GM12878 (cell line): Measurements from ENCODE around the gene FMN2. TPM values are rescaled to one million over a fixed set of nuclear protein-coding genes. Genes with fewer than 3 reads are reported as not detected.

ENCODE experiments used
- BCL11A ChIP-seq: IDR thresholded peaks from 2 replicates; pipeline ENCODE4 v1.6.1; 2011; ENCODE audit warnings: low read depth, low read length
- CBFB ChIP-seq: IDR thresholded peaks from 2 replicates; pipeline ENCODE4 v1.6.1; 2016; ENCODE audit warnings: antibody characterized with exemption, low read depth
- CUX1 ChIP-seq: IDR thresholded peaks from 2 replicates; pipeline ENCODE4 v1.6.1; 2012; ENCODE audit warnings: improper control_type of control experiment, low read depth, low read length; ENCODE audit not compliant: insufficient replicate concordance
- DPF2 ChIP-seq: fragments of 450-650 bp; IDR thresholded peaks from 2 replicates; pipeline ENCODE4 v1.6.1; 2017; ENCODE audit warnings: mild to moderate bottlenecking
- FOXM1 ChIP-seq: IDR thresholded peaks from 2 replicates; pipeline ENCODE4 v1.6.1; 2012; ENCODE audit warnings: low read depth, mild to moderate bottlenecking, inconsistent platforms, low read length, moderate library complexity
- JUND ChIP-seq: IDR thresholded peaks from 2 replicates; pipeline ENCODE4 v1.6.1; 2012; ENCODE audit warnings: low read depth, mild to moderate bottlenecking, low read length, improper control_type of control experiment, moderate library complexity
- MTA3 ChIP-seq: IDR thresholded peaks from 2 replicates; pipeline ENCODE4 v1.6.1; 2012; ENCODE audit warnings: low read length, inconsistent platforms, borderline replicate concordance
- NRF1 ChIP-seq: conservative IDR thresholded peaks from 2 replicates; pipeline ENCODE4 v1.6.1; 2011; ENCODE audit warnings: mild to moderate bottlenecking, low read depth, low read length, improper control_type of control experiment
- PBX3 ChIP-seq: IDR thresholded peaks from 2 replicates; pipeline ENCODE4 v1.6.1; 2011; ENCODE audit warnings: mild to moderate bottlenecking, low read depth, low read length, moderate library complexity; ENCODE audit not compliant: insufficient replicate concordance
- TCF3 ChIP-seq: IDR thresholded peaks from 2 replicates; pipeline ENCODE4 v1.6.1; 2012; ENCODE audit warnings: low read depth, mild to moderate bottlenecking, low read length, borderline replicate concordance; ENCODE audit not compliant: insufficient read depth
- TCF7 ChIP-seq: IDR thresholded peaks from 2 replicates; pipeline ENCODE4 v1.6.1; 2014; ENCODE audit warnings: antibody characterized with exemption, borderline replicate concordance
- ZNF217 ChIP-seq: fragments of 450-650 bp; IDR thresholded peaks from 2 replicates; pipeline ENCODE4 v1.6.1; 2017; ENCODE audit warnings: antibody characterized with exemption, mild to moderate bottlenecking
- polyA plus RNA-seq, 11 experiments: library from polyadenylated mRNA; depleted of rRNA in 4 of 11; unstranded in 6 of 11; stranded (reverse) in 5 of 11; fragments of >200 nt; fragmentation: Nextera tagmentation in 4 of 11; fragmentation: Illumina TruSeq in 1 of 11; extraction: Ambion mirVana in 4 of 11; extraction: Trizol in 1 of 11; gene quantifications; 1 replicate in 1 of 11; 2 replicates in 10 of 11; pipeline versions ENCODE4 v1.2.1 to v1.2.3, GENCODE V29; 2011 to 2016; ENCODE audit warnings: inconsistent platforms in 2 of 11, missing spikeins in 2 of 11, low read depth in 1 of 11
- total RNA-seq, 4 experiments: library from RNA; depleted of rRNA in 3 of 4; stranded (reverse); fragments of >200 nt in 3 of 4; fragmentation: Illumina TruSeq in 1 of 4; extraction: Trizol in 1 of 4; gene quantifications; 2 replicates each; pipeline versions ENCODE4 v1.2.1 to v1.2.3, GENCODE V29; 2013 to 2021
- TF ChIP-seq, protein P1 (sequence below): fragments of 450-650 bp; IDR thresholded peaks from 2 replicates; pipeline ENCODE4 v1.6.1; 2014; ENCODE audit warnings: mild to moderate bottlenecking

FMN2 gene
- total and polyA plus RNA-seq, 10 of the 15 experiments (the other 5 are each of a cell fraction or from before 2014, with no cell fraction given), result 0.60 TPM; not detected in 9

GRCh38 chr1:240435996-240436566 lies 344.4 kb downstream of the FMN2 start (continued):
- TF ChIP-seq CUX1, result no peak
- no peak for TF ChIP-seq CBFB
- TF ChIP-seq BCL11A, result no peak
- no peak for TF ChIP-seq JUND
- no peak for TF ChIP-seq FOXM1
- TF ChIP-seq TCF3, result no peak
- no peak for TF ChIP-seq MTA3
- TF ChIP-seq ZNF217, result no peak
- no peak for TF ChIP-seq NRF1
- TF ChIP-seq, protein P1, sequence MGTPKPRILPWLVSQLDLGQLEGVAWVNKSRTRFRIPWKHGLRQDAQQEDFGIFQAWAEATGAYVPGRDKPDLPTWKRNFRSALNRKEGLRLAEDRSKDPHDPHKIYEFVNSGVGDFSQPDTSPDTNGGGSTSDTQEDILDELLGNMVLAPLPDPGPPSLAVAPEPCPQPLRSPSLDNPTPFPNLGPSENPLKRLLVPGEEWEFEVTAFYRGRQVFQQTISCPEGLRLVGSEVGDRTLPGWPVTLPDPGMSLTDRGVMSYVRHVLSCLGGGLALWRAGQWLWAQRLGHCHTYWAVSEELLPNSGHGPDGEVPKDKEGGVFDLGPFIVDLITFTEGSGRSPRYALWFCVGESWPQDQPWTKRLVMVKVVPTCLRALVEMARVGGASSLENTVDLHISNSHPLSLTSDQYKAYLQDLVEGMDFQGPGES, result no peak
- no peak for TF ChIP-seq PBX3
- no peak for TF ChIP-seq DPF2
- TF ChIP-seq TCF7, result no peak
